SHP77 treated with DMSO at 0.1 percent for 48 hours (cell line): ENCODE measurements around the gene TUBB3.
A peak's percentile ranks its signal among the peaks of the same experiment; 100 is the strongest.
"Not testable (repeated sequence)": the region's sequence is repeated elsewhere in the genome, so short reads cannot be mapped to it uniquely, and the experiment has no call there.

Source experiments
- DNase-seq: peaks from one replicate; lab custom pipeline; 2025; lab: John Stamatoyannopoulos, UW

Gene TUBB3

DNA sequence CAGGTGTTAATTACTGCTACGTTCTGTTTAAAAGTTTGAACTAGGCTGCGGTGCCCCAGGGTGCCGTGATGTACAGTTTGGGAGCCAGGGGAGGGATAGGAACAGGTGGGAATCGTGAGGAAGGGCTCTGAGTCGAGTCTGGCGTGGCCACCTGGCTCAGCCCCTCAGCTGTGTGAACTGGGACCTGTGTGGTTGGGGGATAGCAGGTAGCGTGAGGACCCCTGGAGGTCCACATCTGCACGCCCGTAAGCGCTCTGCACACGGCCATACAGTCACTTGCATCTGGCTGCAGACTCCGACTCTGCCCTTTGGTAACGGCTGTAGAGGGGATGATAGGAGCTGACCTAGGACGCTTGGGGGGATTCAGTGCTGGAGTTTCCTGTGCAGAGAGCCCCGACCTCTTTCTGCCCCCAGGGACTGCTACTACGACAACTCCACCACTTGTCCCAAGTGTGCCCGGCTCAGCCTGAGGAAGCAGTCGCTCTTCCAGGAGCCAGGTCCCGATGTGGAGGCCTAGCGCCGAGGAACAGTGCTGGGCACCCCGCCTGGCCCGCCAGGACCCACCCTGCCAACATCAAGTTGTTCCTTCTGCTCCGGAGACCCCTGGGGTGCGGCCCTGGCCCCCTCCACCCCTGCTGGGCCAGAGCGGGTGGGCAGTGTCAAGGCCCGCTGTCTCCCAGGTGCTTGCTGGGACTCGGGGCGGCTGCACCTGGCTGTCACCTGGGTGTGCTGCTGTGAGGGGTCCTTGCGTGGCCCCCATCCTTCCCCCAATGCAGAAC lies 42.5 kb downstream of the TUBB3 start:
- DNase-seq = no peak

DNA sequence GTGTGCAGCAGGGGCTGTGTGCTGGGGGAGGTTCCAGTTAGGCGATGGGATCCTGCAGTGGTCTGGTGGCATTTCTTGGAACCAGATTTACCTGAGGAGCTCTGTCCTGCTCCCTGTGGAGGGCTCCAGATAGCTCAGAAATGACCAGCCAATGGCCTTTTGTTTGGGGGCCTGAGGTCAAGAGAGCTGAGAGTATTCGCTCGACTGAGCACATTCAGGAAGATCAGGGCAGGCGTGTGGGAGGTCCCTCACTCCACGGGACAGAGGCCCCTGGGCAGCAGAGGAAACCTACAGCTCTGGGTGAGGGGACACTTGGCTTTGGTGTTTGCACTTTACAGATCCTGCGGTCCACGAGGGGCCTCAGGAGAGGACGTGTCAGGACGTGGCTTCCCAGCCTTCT lies 43.6 kb downstream of the TUBB3 start:
- no peak for DNase-seq

DNA sequence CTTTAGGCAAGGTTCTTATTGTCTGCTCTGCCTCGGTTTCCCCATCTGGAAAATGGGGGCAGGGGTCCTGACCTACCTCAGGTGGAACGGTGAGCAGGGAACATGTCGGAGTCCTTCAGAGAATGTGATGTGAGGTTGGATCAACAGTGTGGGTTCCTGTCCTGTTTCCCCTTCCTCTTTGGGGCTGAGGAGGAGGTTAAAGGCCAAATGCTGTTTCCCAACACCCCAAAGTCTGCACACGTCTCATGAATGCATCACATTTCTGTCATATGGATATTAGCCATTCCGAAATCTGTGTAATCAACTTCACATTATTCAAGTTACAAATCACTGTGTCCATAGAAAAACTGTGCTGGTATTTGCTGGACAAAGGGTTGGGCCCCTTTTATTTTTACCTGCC lies 44.3 kb downstream of the TUBB3 start:
- DNase-seq = not testable (repeated sequence)

DNA sequence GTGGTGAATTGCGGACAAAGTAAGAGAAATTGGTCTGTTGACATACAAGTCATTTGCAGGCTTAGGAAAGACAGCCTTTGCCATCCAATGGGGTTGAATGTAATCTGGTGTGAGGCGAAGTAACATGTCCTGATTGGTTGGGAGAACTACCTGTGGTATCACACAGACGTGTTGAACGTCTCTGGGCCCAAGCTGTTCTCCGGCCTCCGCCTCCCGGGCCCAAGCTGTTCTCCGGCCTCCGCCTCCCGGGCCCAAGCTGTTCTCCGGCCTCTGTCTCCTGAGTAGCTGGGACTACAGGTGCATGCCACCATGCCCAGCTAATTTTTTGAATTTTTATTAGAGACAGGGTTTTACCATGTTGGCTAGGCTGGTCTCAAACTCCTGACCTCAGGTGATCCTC lies 44.9 kb downstream of the TUBB3 start:
- DNase-seq = not testable (repeated sequence)

DNA sequence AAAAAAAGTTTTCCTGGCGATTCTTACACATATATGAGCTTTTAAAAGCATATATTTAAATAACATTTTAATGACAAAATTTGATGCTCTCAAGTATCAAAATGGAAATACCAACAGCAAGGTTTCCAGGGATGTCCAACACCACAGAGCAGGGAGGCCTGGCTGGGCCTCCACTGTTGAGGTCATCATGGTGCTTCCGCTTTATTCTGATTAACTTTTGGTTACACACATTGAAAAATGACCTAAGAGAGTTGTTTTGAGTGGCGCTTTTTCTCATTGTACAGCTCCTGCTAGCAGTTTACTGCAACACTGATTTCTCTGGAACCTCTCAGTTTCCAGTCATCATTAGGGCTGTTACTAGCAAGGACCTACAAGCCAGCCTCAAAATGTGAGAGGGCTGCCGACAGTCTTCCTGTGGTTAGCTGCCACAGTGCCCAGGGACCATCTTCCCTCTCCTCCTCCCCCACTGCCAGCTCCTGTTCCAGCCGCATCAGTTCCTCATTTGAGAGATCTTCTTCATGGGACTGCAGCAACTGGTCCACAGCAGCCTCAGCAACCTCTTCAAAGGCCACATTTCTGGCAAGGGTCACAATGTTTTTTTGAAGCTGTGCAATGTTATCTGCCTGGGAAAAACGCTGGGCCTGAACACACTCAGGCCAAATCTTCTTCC lies 46.7 kb downstream of the TUBB3 start:
- no peak for DNase-seq

DNA sequence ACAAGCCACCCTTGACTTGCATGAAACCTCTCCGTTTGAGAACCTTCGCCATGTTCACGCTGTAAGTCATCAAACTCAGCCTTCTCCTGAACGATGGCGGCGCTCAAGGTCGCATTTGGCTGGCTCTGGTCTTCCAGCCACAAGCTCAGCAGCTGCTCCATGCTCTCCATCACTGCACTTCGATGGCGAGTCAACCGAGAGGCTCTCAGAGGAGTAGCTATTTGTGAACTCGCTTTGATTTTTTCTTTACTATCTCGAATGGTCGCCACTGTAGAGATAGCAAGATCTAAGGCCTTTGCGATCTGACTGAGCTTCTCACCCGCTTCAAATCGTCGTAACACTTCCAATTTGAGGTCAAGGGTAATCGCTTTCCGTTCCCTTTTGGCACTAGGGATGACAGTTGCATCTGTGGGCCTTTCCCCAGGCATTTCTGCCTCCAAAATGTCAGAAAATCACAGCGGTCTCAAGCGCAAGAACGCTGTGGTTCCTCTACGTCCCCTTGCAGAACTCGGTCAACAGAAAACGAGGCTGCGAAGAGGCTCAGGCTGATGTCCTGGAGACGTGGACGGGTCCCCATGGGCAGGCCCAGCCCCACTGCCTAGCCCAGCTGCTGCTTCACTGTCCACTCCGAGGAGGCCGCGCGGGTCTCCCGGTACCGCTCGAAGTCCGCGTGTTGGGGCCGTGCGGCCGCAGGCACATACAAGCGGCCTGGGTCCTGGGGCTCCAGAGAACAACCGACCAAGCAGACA lies 48.5 kb downstream of the TUBB3 start:
- DNase-seq = peak; percentile 18

DNA sequence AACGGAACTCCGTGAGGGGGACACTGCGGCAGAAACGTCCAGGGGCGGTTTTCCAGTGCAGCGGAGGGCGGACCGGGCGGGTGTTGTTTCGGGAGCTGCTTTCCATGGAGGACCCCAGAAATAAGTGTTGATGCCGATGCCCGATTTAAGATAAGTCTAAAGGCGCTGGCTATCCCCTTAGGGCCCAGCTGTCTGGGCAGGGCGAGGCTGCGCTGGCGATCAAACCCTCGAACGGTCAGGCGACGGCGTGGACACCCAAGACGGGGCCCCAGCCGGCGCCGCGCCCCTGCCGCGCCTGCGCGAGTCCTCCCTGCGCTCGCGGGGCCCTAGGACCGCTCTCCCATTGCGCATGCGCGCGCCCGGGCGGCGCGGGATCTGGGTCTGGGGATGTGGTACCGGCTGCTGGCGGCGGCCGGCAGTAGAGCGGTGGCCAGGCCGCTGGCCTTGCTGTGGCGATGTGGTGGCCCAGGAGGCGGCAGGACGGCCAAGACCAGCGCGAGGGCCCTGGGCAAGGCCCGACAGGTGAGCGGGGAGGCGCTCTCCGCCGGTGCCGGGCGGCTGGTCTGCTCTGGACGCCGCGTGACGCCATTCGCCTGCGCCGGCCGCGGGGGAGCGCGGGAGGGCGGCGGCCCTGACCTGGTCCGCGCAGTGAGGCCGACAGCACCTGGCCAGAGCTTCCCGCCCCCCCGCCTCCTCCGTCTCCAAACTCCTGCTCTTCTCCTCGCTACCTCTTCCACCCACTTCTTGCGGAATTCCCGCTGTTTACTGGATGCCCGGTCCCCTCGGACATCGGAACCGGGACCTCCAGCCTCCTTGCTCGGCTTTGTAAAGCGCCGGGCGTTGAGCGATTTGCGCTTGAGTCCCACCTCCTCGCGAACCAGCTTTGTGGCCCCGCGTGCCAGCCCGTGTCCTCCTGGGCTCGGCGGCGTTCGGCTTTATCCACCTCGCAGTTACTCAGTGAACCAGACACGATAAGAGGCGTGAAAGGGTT lies 49.4 kb downstream of the TUBB3 start:
- peak; percentile 87 for DNase-seq

DNA sequence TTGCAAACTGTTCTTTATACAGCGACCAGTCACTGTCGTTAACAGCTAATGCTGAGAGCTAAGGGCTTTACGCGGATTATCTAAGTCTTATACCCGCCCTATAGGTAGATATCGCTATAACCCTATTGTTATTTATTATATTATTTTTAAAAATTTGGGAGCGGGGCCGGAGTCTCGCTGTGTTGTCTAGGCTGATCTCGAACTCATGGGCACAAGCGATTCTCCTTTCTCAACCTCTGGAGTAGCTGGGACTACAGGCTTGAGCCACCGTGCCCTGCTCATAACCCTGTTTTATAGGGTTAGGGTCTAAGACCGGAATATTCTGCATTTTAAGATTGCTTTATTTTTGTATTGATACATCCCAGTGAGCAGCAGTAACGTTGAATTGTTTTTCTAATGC lies 50.1 kb downstream of the TUBB3 start:
- no peak for DNase-seq

DNA sequence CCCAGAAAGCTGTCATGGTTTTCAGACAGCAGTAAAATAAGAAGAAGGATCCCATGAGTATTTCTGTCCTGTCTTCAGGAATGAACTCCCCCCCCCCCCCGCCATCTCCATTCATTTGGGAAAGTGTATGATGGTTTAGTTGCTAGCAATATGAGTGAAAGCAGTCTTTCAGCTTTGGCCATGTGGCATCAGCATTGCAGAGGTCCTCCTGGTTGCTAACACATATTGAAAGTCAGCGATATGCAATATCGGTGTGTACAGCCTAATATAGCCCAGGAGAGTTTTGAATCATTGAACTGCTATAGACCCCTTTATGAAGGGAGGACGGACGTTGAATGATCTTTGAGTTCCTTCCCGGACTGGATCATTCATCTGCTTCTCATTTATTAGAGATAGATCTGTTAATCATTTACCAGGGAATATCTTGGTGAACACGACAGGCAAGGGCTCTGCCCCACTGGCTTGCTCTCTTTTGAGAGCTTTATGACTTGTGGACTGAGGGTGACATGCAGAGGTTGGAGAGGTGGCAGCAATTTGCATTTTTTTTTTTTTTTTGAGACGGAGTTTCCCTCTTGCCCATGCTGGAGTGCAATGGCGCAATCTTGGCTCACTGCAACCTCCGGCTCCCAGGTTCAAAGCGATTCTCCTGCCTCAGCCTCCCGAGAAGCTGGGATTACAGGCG lies 50.7 kb downstream of the TUBB3 start:
- DNase-seq = no peak

DNA sequence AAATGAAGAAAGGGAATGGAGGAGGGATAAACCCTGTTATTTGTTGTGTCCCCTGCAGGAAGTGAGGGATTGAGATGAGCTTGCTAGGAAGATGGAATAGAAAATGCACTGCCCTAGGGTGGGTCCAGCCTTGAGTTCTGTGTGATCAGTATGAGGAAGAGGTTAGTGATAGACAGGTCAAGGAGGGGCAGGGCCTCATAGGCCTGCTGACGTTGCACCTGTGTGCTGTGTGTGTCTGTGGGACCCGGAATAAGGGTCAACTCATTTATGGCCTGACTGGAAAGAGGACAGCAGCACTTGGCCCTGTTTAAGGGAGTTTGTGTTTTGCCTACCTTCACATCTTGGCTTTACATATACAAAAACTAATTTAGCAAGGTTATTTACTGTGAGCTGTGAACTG lies 51.7 kb downstream of the TUBB3 start:
- no peak for DNase-seq

DNA sequence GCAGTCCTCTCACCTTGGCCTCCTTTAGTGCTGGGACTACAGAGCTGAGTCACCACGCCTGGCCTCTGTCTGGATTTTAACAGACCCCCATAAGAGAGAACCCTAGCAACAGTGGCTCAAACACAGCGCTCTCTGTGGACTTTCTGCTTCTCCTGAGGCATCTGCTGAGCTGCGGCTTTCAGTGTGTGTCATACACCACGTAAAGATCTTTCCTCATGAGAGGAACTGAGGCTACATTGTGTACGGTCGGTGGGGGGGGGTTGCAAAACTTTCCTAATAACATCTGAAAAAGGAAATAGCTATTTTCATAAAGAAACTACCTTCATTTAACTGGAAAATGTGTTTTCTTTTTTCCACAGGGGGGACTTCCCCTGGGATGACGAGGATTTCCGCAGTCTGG lies 58.3 kb downstream of the TUBB3 start:
- no peak for DNase-seq

DNA sequence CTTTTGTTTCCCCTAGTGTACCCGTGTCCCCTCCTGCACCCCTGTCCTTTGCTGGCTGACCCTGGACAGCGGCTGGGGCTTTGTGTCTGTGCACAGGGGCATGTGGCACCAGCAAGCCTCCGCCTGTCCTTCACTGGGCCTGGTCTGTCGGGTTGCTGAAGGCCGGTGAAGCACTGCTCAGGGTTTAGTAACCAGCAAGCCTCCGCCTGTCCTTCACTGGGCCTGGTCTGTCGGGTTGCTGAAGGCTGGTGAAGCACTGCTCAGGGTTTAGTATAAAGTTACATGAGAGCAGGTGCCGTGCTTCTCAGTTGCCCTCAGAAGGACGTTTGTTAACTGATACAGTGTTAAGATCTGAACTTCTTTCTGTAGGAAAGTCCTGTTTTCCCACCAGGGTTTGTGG lies 59.2 kb downstream of the TUBB3 start:
- DNase-seq = no peak

DNA sequence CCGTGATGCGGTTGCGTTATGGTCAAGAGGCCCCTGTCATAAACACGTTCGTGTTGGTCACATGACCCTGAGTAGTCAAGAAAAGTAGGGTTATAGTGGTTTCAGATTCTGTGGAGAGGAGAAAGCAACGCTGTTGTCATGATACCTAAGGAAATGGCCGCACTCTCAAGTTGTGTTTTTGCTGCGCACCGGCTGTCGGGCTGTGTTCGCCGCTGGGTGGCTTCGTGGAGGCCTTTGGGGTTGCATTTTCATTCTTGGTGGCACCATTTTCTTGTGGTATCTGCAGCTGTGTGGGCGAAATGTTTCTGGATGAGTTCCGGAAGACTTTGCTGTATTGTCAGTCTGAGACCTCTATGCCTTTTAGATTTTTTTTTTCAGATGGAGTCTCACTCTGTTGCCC lies 60.4 kb downstream of the TUBB3 start:
- DNase-seq = no peak

DNA sequence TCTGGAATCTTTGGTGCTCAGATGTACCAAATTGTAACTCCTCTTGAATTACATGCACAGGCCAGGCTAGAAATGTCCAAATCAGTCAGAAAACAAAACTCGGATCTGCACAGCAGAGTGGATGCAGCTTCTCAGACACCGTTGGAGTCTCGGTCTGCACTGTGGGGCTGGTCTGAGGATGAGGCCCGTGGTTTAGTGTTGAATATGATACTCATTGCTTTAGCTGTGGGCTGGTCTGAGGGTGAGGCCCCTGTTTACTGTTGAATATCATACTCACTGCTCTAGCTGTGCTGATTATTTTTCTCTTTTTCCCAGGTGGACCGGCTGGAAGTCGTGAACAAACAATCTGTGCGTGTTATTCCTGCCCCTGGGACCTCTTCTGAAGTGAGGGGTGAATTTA lies 61.1 kb downstream of the TUBB3 start:
- no peak for DNase-seq

DNA sequence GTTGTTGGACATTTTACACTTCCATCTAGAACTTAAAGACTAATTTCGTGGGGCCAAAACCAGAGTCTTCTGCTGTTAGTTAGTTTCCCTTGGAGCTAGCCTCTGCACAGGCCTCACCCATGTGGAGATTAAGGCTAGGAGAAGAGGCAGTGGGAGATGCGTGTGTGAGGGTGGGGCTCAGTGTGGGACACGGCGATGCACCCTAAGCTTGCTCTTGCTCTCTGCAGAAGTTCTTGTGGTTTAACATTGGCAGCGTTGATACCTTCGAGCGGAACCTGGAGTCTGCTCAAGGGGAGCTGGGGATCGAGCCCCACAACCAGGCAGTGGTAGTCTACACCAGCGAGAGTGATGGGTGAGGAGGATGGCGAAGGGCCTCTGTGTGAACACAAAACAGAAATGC lies 62.1 kb downstream of the TUBB3 start:
- no peak for DNase-seq
